Panc1 (cell line): ENCODE data around the gene TMEM207. TPM values are rescaled to one million over a fixed set of nuclear protein-coding genes. Genes with fewer than 3 reads are reported as not detected.

Experiments
- ATAC-seq: fragments of 200-7000 bp; cut with Tn5 transposase; 2 replicates; pipeline ENCODE4 v1.9.1; 2020; ENCODE audit warnings: mild to moderate bottlenecking, moderate library complexity
- BruUV-seq: library from RNA; stranded (reverse); fragments of 400-500 nt; replicated peaks from 2 replicates; lab custom pipeline; 2021; lab: Mats Ljungman, UMichigan
- CTCF ChIA-PET: fragments of 300-600 bp; sonication (Branson Sonifier 250); formaldehyde crosslinking; loops from one replicate; lab custom pipeline; 2022; ENCODE audit warnings: antibody characterized with exemption; lab: Charles Lee
- POLR2A ChIA-PET: fragments of 300-600 bp; sonication (Branson Sonifier 250); formaldehyde crosslinking; loops from one replicate; lab custom pipeline; 2022; ENCODE audit warnings: antibody characterized with exemption; lab: Charles Lee
- DNase-seq: peaks from one replicate; pipeline ENCODE4 v3.0.0-alpha.2; 2010; ENCODE audit warnings: low read depth, low spot score
- H3K27ac ChIP-seq: 2 replicates; pipeline ENCODE4 v1.5.1; 2011; ENCODE audit warnings: mild to moderate bottlenecking, low read length, inconsistent platforms
- H3K27me3 ChIP-seq: fragments of 200-500 bp; sonication (Bioruptor generic); 2 replicates; pipeline ENCODE4 v1.6.0; 2014; ENCODE audit warnings: low read length, inconsistent platforms; ENCODE audit not compliant: control insufficient read depth, insufficient read depth
- H3K36me3 ChIP-seq: fragments of 200-500 bp; sonication (Bioruptor generic); 2 replicates; pipeline ENCODE4 v1.5.1; 2014; ENCODE audit warnings: inconsistent platforms, mild to moderate bottlenecking, low read length, moderate library complexity; ENCODE audit not compliant: control insufficient read depth, insufficient read depth
- H3K4me1 ChIP-seq: 2 replicates; pipeline ENCODE4 v1.5.1; 2011; ENCODE audit warnings: inconsistent platforms, mild to moderate bottlenecking, low read length, moderate library complexity; ENCODE audit not compliant: control insufficient read depth, insufficient read depth
- H3K4me3 ChIP-seq, 2 experiments: 2 replicates each; pipeline ENCODE4 v1.5.1; 2011 to 2012; ENCODE audit warnings: low read depth in 2 of 2, low read length in 2 of 2, mild to moderate bottlenecking in 2 of 2, inconsistent platforms in 1 of 2, moderate library complexity in 1 of 2
- H3K9me3 ChIP-seq: fragments of 200-500 bp; sonication (Bioruptor generic); 2 replicates; pipeline ENCODE4 v1.5.1; 2014; ENCODE audit warnings: low read depth, mild to moderate bottlenecking, inconsistent platforms, low read length, moderate library complexity; ENCODE audit not compliant: control insufficient read depth, insufficient read depth
- POLR2AphosphoS5 ChIP-seq: IDR thresholded peaks from 2 replicates; pipeline ENCODE4 v1.6.1; 2012; ENCODE audit warnings: mild to moderate bottlenecking, low read depth, low read length, moderate library complexity
- REST ChIP-seq, 2 experiments: IDR thresholded peaks; 2 replicates each; pipeline ENCODE4 v1.6.1; 2011 to 2012; ENCODE audit warnings: low read depth in 2 of 2, control low read depth in 1 of 2, low read length in 1 of 2, mild to moderate bottlenecking in 1 of 2, moderate library complexity in 1 of 2; ENCODE audit not compliant: insufficient read depth in 1 of 2
- SIN3A ChIP-seq: IDR thresholded peaks from 2 replicates; pipeline ENCODE4 v1.6.1; 2012; ENCODE audit warnings: low read depth, mild to moderate bottlenecking, low read length, moderate library complexity, borderline replicate concordance; ENCODE audit not compliant: insufficient read depth
- TCF7L2 ChIP-seq: IDR thresholded peaks from 2 replicates; pipeline ENCODE4 v1.6.1; 2011; ENCODE audit warnings: mild to moderate bottlenecking, low read depth, low read length, inconsistent platforms
- in situ Hi-C: cut with HindIII; loops from 2 replicates; pipeline ENCODE4 v1.10.0; 2016; ENCODE audit warnings: low sequenced_read_pairs, low pct_unique_long_range_greater_than_20kb
- intact Hi-C: fragments of 100-400 bp; cut with micrococcal nuclease; formaldehyde crosslinking; loops from one replicate; pipeline ENCODE4 v1.10.0; 2022; ENCODE audit not compliant: unreplicated experiment
- total RNA-seq: library from RNA; stranded (reverse); gene quantifications from one replicate; pipeline ENCODE4 v1.2.1, GENCODE V29; 2021; ENCODE audit not compliant: unreplicated experiment
- TF ChIP-seq, protein P1 (sequence below): fragments of 450-650 bp; IDR thresholded peaks from 2 replicates; pipeline ENCODE4 v1.5.1; 2017; ENCODE audit warnings: mild to moderate bottlenecking

The TMEM207 gene
- total RNA-seq, 1 experiment from 2014 or later, result not detected

- ChIA-PET POLR2A (no interaction called here), CTCF (no interaction called here)
- Histone ChIP-seq H3K27ac (no peak overlapping the region), H3K4me1 (0 out of 2 replicates have a peak, but pooled peaks cover 3% of the 10 kb centered on the region), H3K27me3 (no peaks in the 10 kb centered on the region), H3K4me3 (no peak overlapping the region), H3K36me3 (no peaks in the 10 kb centered on the region), H3K9me3 (no peaks in the 10 kb centered on the region)
- in situ Hi-C loops (no loop called here), intact Hi-C loops (loop anchor here (5.0 to 10.0 kb wide), 2 partner anchors 155 to 313 kb away; no protein-coding TSS in a partner anchor)
- BruUV-seq, result no TSS peak
- no peak for TF ChIP-seq REST (IDR thresholded peaks at IDR 0.05; ENCODE audit: insufficient read depth in 1 of 2, low read depth in 2 of 2, low read length in 1 of 2)
- no peak for TF ChIP-seq POLR2AphosphoS5
- TF ChIP-seq, protein P1, sequence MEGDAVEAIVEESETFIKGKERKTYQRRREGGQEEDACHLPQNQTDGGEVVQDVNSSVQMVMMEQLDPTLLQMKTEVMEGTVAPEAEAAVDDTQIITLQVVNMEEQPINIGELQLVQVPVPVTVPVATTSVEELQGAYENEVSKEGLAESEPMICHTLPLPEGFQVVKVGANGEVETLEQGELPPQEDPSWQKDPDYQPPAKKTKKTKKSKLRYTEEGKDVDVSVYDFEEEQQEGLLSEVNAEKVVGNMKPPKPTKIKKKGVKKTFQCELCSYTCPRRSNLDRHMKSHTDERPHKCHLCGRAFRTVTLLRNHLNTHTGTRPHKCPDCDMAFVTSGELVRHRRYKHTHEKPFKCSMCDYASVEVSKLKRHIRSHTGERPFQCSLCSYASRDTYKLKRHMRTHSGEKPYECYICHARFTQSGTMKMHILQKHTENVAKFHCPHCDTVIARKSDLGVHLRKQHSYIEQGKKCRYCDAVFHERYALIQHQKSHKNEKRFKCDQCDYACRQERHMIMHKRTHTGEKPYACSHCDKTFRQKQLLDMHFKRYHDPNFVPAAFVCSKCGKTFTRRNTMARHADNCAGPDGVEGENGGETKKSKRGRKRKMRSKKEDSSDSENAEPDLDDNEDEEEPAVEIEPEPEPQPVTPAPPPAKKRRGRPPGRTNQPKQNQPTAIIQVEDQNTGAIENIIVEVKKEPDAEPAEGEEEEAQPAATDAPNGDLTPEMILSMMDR, result no peak
- TF ChIP-seq SIN3A, result no peak
- no peak for TF ChIP-seq TCF7L2
- DNase-seq (no peak), ATAC-seq (no peak)
These were observed 67.6 kb downstream of the TMEM207 start for GRCh38 chr3:190382082-190382481.

- no peak overlapping the region for H3K27ac ChIP-seq
- H3K4me3 ChIP-seq, result no peak overlapping the region
- ChIA-PET CTCF (no interaction called here), POLR2A (no interaction called here)
- H3K4me1 ChIP-seq, result 0 out of 2 replicates have a peak, but pooled peaks cover 3% of the 10 kb centered on the region
- in situ Hi-C loops, result no loop called here
- TF ChIP-seq, protein P1, result no peak
- TF ChIP-seq SIN3A (no peak), TCF7L2 (no peak), REST (IDR thresholded peaks at IDR 0.05; ENCODE audit: insufficient read depth in 1 of 2, low read depth in 2 of 2, low read length in 1 of 2) (no peak), POLR2AphosphoS5 (no peak)
- ATAC-seq, result no peak
- no peaks in the 10 kb centered on the region for H3K36me3 ChIP-seq
- no peaks in the 10 kb centered on the region for H3K27me3 ChIP-seq
- no peak for DNase-seq
- no peaks in the 10 kb centered on the region for H3K9me3 ChIP-seq
- intact Hi-C loops, result loop anchor here (5.0 to 10.0 kb wide), 2 partner anchors 154 to 313 kb away; no protein-coding TSS in a partner anchor
- no TSS peak for BruUV-seq
These were observed 68.3 kb downstream of the TMEM207 start for GRCh38 chr3:190381441-190381840.
